Mesenchymal stem cell (in vitro differentiated cells and primary cell): ENCODE results near the gene KCNG2.

Source experiments
- DNase-seq: peaks from one replicate; pipeline ENCODE4 v3.0.0-alpha.2; 2013
- H2AFZ ChIP-seq: one replicate; pipeline ENCODE4 v1.6.1; 2013; ENCODE audit warnings: low read depth, mild to moderate bottlenecking, control low read depth, inconsistent platforms, low read length, moderate library complexity
- H2AK5ac ChIP-seq: 2 replicates; pipeline ENCODE4 v1.6.1; 2013; ENCODE audit warnings: low read length, moderate library complexity, mild to moderate bottlenecking, inconsistent platforms; ENCODE audit not compliant: severe bottlenecking
- H2BK120ac ChIP-seq: one replicate; pipeline ENCODE4 v1.6.1; 2013; ENCODE audit warnings: low read depth, mild to moderate bottlenecking, inconsistent platforms, low read length, moderate library complexity
- H2BK12ac ChIP-seq, 2 experiments: one replicate each; pipeline ENCODE4 v1.6.1; 2013; ENCODE audit warnings: inconsistent platforms in 2 of 2, low read length in 2 of 2, mild to moderate bottlenecking in 2 of 2, moderate library complexity in 2 of 2, control low read depth in 1 of 2
- H2BK15ac ChIP-seq: one replicate; pipeline ENCODE4 v1.6.1; 2013; ENCODE audit warnings: mild to moderate bottlenecking, low read depth, inconsistent platforms; ENCODE audit not compliant: poor library complexity, severe bottlenecking
- H2BK5ac ChIP-seq: 2 replicates; pipeline ENCODE4 v1.6.1; 2013; ENCODE audit warnings: low read depth, mild to moderate bottlenecking, low read length, control low read depth, inconsistent platforms; ENCODE audit not compliant: poor library complexity, severe bottlenecking
- H3K14ac ChIP-seq, 2 experiments: one replicate each; pipeline ENCODE4 v1.6.1; 2013; ENCODE audit warnings: inconsistent platforms in 2 of 2, low read length in 2 of 2, control low read depth in 1 of 2, mild to moderate bottlenecking in 1 of 2, moderate library complexity in 1 of 2
- H3K18ac ChIP-seq, 2 experiments: one replicate each; pipeline ENCODE4 v1.6.1; 2013; ENCODE audit warnings: inconsistent platforms in 2 of 2, low read length in 2 of 2, control low read depth in 1 of 2, low read depth in 1 of 2, mild to moderate bottlenecking in 1 of 2
- H3K23ac ChIP-seq, 2 experiments: one replicate each; pipeline ENCODE4 v1.6.1; 2013; ENCODE audit warnings: inconsistent platforms in 2 of 2, low read length in 2 of 2, mild to moderate bottlenecking in 2 of 2, moderate library complexity in 2 of 2, control low read depth in 1 of 2
- H3K27ac ChIP-seq: 2 replicates; pipeline ENCODE4 v1.5.1; 2013; ENCODE audit warnings: mild to moderate bottlenecking, moderate library complexity, low read length, control low read depth, inconsistent platforms; ENCODE audit not compliant: poor library complexity, severe bottlenecking
- H3K27me3 ChIP-seq, 2 experiments: 2 replicates each; pipeline versions ENCODE4 v1.6.1 to v1.7.0; 2013; ENCODE audit warnings: low read length in 2 of 2, mild to moderate bottlenecking in 2 of 2, moderate library complexity in 2 of 2, control low read depth in 1 of 2, inconsistent platforms in 1 of 2; ENCODE audit not compliant: control insufficient read depth in 1 of 2, insufficient read depth in 1 of 2
- H3K36me3 ChIP-seq, 2 experiments: 2 replicates each; pipeline versions ENCODE4 v1.6.1 to v1.7.0; 2013; ENCODE audit warnings: low read length in 2 of 2, control low read depth in 1 of 2, inconsistent platforms in 1 of 2, low read depth in 1 of 2, mild to moderate bottlenecking in 1 of 2; ENCODE audit not compliant: insufficient read depth in 2 of 2, control insufficient read depth in 1 of 2
- H3K4ac ChIP-seq, 2 experiments: one replicate each; pipeline ENCODE4 v1.6.1; 2013; ENCODE audit warnings: inconsistent platforms in 2 of 2, low read length in 2 of 2, mild to moderate bottlenecking in 2 of 2, moderate library complexity in 2 of 2, control low read depth in 1 of 2, low read depth in 1 of 2
- H3K4me1 ChIP-seq: 2 replicates; pipeline ENCODE4 v1.6.1; 2013; ENCODE audit warnings: low read depth, low read length, control low read depth; ENCODE audit not compliant: control insufficient read depth, insufficient read depth
- H3K4me2 ChIP-seq: 2 replicates; pipeline ENCODE4 v1.6.1; 2013; ENCODE audit warnings: low read length, mild to moderate bottlenecking, inconsistent platforms; ENCODE audit not compliant: poor library complexity, severe bottlenecking
- H3K4me3 ChIP-seq, 2 experiments: 2 replicates each; pipeline versions ENCODE4 v1.5.1 to v1.7.0; 2013; ENCODE audit warnings: low read length in 2 of 2, mild to moderate bottlenecking in 2 of 2, control low read depth in 1 of 2, low read depth in 1 of 2; ENCODE audit not compliant: insufficient read depth in 1 of 2
- H3K79me1 ChIP-seq: replicated peaks from 2 replicates; pipeline ENCODE4 v1.6.1; 2013; ENCODE audit warnings: mild to moderate bottlenecking, control low read depth, low read length, inconsistent platforms; ENCODE audit not compliant: poor library complexity, severe bottlenecking
- H3K9ac ChIP-seq: 2 replicates; pipeline ENCODE4 v1.7.0; 2013; ENCODE audit warnings: mild to moderate bottlenecking, low read length, moderate library complexity
- H3K9me3 ChIP-seq: 2 replicates; pipeline ENCODE4 v1.7.0; 2013; ENCODE audit warnings: mild to moderate bottlenecking, low read length; ENCODE audit not compliant: control insufficient read depth
- H4K8ac ChIP-seq: one replicate; pipeline ENCODE4 v1.6.1; 2013; ENCODE audit warnings: inconsistent platforms, mild to moderate bottlenecking, low read length, moderate library complexity
- H4K91ac ChIP-seq: one replicate; pipeline ENCODE4 v1.6.1; 2013; ENCODE audit warnings: mild to moderate bottlenecking, low read length, inconsistent platforms
- WGBS: methylation state at CpG from one replicate; pipeline ENCODE4 v1.1.7; 2013; ENCODE audit warnings: mixed read lengths; 5-methylcytosine and 5-hydroxymethylcytosine counted together

The KCNG2 gene

DNA sequence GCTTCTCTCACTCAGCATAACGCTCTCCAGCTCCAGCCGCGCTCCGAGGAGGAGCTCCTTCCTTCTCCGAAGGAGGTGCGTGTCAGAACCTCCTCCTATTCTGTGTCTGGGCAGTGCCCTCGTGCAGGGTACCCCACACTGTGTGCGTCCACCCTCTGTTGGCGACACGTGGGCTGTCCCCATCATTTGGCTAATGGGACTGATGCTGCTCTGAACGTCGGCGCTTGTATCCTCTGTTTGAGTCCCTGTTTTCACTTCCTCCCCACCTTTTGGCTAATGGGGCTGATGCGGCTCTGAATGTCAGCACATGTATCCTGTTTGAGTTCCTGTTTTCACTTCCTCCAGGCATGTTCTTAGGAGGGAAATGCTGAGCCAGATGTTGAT, 22.2 kb downstream of the KCNG2 start:
- no peaks in the 10 kb centered on the region for H3K9me3 ChIP-seq
- no peak overlapping the region for H3K23ac ChIP-seq
- DNase-seq, result no peak
- no peak overlapping the region for H2BK5ac ChIP-seq
- no peak overlapping the region for H3K4me2 ChIP-seq
- no peak overlapping the region for H2AFZ ChIP-seq
- no peak overlapping the region for H3K4me3 ChIP-seq
- 77% methylated on average over 14 of the region's 14 CpGs for WGBS
- H3K14ac ChIP-seq, result no peak overlapping the region
- H3K9ac ChIP-seq, result no peak overlapping the region
- H3K27ac ChIP-seq, result no peak overlapping the region
- H3K36me3 ChIP-seq, result no peaks in the 10 kb centered on the region
- H2BK120ac ChIP-seq, result no peak overlapping the region
- H3K79me1 ChIP-seq, result no peaks in the 10 kb centered on the region
- H2BK15ac ChIP-seq, result no peak overlapping the region
- H4K8ac ChIP-seq, result no peak overlapping the region
- H2BK12ac ChIP-seq, result no peak overlapping the region
- H3K4me1 ChIP-seq, result no peaks in the 10 kb centered on the region
- peaks cover 0 to 45% of the 10 kb centered on the region in 2 experiments for H3K27me3 ChIP-seq
- no peak overlapping the region for H3K4ac ChIP-seq
- no peak overlapping the region for H4K91ac ChIP-seq
- no peak overlapping the region for H2AK5ac ChIP-seq
- no peak overlapping the region for H3K18ac ChIP-seq

DNA sequence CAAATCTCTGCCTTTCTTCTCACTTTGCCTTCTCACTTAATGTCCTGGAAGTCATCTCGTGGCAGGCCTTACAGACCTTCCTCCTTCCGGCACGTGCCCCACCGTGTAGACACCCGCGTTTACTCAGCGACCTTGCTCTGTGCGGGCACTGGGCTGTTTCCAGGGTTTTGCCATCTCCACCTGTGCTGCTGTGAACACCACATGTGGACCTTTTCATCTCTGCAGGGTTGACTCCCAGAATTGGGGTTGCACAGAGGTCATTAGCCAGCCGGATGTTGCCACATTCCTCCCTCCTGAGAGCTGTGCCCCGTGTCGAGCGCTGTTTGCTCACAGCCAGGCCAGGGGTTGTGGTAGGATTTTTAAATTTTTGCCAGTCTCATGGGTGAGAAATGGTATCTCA, 25.4 kb downstream of the KCNG2 start:
- no peaks in the 10 kb centered on the region for H3K36me3 ChIP-seq
- H2BK5ac ChIP-seq, result no peak overlapping the region
- WGBS, result 85% methylated on average over 12 of the region's 12 CpGs
- no peak overlapping the region for H3K9ac ChIP-seq
- H2AK5ac ChIP-seq, result no peak overlapping the region
- H3K4me3 ChIP-seq, result no peak overlapping the region
- no peak overlapping the region for H2BK120ac ChIP-seq
- H3K18ac ChIP-seq, result no peak overlapping the region
- no peak overlapping the region for H2AFZ ChIP-seq
- no peak overlapping the region for H3K4ac ChIP-seq
- H3K4me2 ChIP-seq, result no peak overlapping the region
- H4K8ac ChIP-seq, result no peak overlapping the region
- no peaks in the 10 kb centered on the region for H3K4me1 ChIP-seq
- no peak overlapping the region for H2BK15ac ChIP-seq
- H3K79me1 ChIP-seq, result no peaks in the 10 kb centered on the region
- H4K91ac ChIP-seq, result no peak overlapping the region
- no peak overlapping the region for H3K23ac ChIP-seq
- H3K9me3 ChIP-seq, result no peaks in the 10 kb centered on the region
- peaks cover 0 to 29% of the 10 kb centered on the region in 2 experiments for H3K27me3 ChIP-seq
- H3K14ac ChIP-seq, result no peak overlapping the region
- DNase-seq, result no peak
- no peak overlapping the region for H3K27ac ChIP-seq
- H2BK12ac ChIP-seq, result no peak overlapping the region

DNA sequence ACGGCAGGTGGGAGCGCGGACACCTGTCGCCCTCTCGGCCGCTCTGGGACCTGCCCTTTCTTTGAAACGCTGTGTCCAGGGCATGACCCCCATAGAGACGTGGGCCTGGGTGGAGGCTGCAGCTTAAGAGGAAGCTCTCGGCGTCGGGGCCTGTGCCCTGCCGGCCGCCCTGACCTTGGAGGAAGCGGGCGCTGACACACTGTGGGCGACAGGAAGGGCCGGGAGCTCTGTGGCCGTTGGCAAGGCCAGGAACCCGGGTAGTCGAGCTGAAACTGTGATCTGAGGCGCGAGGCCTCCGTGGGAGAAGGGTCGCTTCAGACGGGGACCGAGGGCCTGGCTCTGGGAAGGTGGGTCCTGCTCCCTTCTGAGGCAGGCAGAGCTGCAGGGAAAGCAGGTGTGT, 28.2 kb downstream of the KCNG2 start:
- Histone ChIP-seq H2BK15ac (no peak overlapping the region), H2BK12ac (no peak overlapping the region), H3K9ac (no peak overlapping the region), H3K4me3 (no peak overlapping the region), H2AK5ac (no peak overlapping the region), H3K27ac (no peak overlapping the region), H2BK120ac (no peak overlapping the region), H3K4me2 (no peak overlapping the region), H2AFZ (no peak overlapping the region), H3K79me1 (no peaks in the 10 kb centered on the region), H3K36me3 (no peaks in the 10 kb centered on the region), H3K27me3 (peaks cover 0 to 11% of the 10 kb centered on the region in 2 experiments), H4K91ac (no peak overlapping the region), H2BK5ac (no peak overlapping the region), H3K4ac (no peak overlapping the region), H3K23ac (no peak overlapping the region), H4K8ac (no peak overlapping the region), H3K4me1 (no peaks in the 10 kb centered on the region), H3K9me3 (no peaks in the 10 kb centered on the region), H3K14ac (no peak overlapping the region), H3K18ac (no peak overlapping the region)
- DNase-seq, result no peak
- WGBS, result 91% methylated on average over 26 of the region's 26 CpGs

DNA sequence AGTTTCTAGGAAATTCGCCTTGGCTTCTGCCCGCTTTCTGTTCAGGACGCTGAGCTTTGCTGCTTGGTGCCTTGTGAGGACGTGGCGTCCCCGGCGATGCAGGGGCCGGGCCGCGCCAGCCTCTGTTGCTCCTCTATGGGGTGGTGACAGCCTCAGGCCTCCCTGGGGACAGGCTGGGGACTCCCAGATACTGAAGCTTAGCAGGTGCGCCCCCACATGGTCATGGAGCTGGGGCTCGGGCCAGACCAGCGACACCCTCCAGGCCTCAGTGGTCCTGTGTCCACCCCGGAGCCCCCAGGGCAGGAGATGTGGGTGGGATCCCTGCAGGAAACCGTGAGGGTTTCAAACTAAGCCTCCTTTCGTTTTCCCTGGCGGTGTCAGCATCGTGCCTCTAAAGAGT, 29.2 kb downstream of the KCNG2 start:
- Histone ChIP-seq H3K79me1 (no peaks in the 10 kb centered on the region), H3K4me1 (no peaks in the 10 kb centered on the region), H2BK5ac (no peak overlapping the region), H4K91ac (no peak overlapping the region), H3K27me3 (peaks cover 0 to 10% of the 10 kb centered on the region in 2 experiments), H2AK5ac (no peak overlapping the region), H2BK15ac (no peak overlapping the region), H3K18ac (no peak overlapping the region), H3K9me3 (no peaks in the 10 kb centered on the region), H3K14ac (no peak overlapping the region), H3K36me3 (no peaks in the 10 kb centered on the region), H2BK120ac (no peak overlapping the region), H3K4me3 (no peak overlapping the region), H3K9ac (no peak overlapping the region), H3K23ac (no peak overlapping the region), H4K8ac (no peak overlapping the region), H3K27ac (no peak overlapping the region), H3K4me2 (no peak overlapping the region), H3K4ac (no peak overlapping the region), H2AFZ (no peak overlapping the region), H2BK12ac (no peak overlapping the region)
- DNase-seq, result no peak
- 84% methylated on average over 18 of the region's 18 CpGs for WGBS
